H1 (cell line): ENCODE data around the gene SZT2. TPM values are rescaled to one million over a fixed set of nuclear protein-coding genes. Genes with fewer than 3 reads are reported as not detected.

ENCODE experiments used
- E2F6 ChIP-seq: IDR thresholded peaks from 2 replicates; pipeline ENCODE4 v1.6.1; 2012; ENCODE audit warnings: inconsistent platforms
- polyA plus RNA-seq, 7 experiments: library from polyadenylated mRNA; depleted of rRNA in 3 of 7; stranded (reverse) in 5 of 7; unstranded in 2 of 7; fragments of >200 nt in 5 of 7; fragments of 200-250 nt in 2 of 7; gene quantifications; 1 replicate in 5 of 7; 2 replicates in 1 of 7; 4 replicates in 1 of 7; pipeline versions ENCODE4 v1.2.1 to v1.2.3, GENCODE V29; 2011 to 2013; ENCODE audit warnings: missing spikeins in 2 of 7, mixed read lengths in 2 of 7
- total RNA-seq: library from RNA; stranded (reverse); fragmentation: NEBNext Ultra II Directional; extraction: Animal tissue kit (Norgen Biotek cat#: 25700); gene quantifications from 2 replicates; pipeline ENCODE4 v1.2.1, GENCODE V29; 2021

The SZT2 gene
- total and polyA plus RNA-seq, 2 of the 8 experiments (the other 6 are each of a cell fraction or from before 2014, with no cell fraction given): 4.7 to 12.9 TPM

DNA sequence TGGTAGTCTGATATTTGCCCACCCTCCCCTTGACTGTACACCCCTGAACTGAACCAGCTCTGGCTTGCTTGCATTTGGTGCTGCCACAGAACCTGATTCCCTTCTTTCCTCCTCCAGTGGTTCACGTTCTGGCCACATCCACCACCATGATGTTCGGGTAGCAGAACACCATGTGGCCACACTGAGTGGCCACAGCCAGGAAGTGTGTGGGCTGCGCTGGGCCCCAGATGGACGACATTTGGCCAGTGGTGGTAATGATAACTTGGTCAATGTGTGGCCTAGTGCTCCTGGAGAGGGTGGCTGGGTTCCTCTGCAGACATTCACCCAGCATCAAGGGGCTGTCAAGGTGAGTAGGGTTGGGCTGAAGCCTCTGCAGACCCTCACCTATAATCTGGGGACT is 29.1 kb upstream of the SZT2 start (continued):
- TF ChIP-seq E2F6: no peak
- TF ChIP-seq, all 59 proteins: peak for 0
